ENCODE measurements around the gene ZNF469. TPM values are rescaled to one million over a fixed set of nuclear protein-coding genes. Genes with fewer than 3 reads are reported as not detected.

ZNF469 gene
- total RNA-seq, 1 experiment from 2014 or later, result 0.50 TPM

GRCh38 chr16:88402551-88403240 is 19.9 kb downstream of the ZNF469 start:
- no TSS peak for BruUV-seq (replicated peaks)
- TF ChIP-seq, protein P1, sequence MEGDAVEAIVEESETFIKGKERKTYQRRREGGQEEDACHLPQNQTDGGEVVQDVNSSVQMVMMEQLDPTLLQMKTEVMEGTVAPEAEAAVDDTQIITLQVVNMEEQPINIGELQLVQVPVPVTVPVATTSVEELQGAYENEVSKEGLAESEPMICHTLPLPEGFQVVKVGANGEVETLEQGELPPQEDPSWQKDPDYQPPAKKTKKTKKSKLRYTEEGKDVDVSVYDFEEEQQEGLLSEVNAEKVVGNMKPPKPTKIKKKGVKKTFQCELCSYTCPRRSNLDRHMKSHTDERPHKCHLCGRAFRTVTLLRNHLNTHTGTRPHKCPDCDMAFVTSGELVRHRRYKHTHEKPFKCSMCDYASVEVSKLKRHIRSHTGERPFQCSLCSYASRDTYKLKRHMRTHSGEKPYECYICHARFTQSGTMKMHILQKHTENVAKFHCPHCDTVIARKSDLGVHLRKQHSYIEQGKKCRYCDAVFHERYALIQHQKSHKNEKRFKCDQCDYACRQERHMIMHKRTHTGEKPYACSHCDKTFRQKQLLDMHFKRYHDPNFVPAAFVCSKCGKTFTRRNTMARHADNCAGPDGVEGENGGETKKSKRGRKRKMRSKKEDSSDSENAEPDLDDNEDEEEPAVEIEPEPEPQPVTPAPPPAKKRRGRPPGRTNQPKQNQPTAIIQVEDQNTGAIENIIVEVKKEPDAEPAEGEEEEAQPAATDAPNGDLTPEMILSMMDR (IDR thresholded peaks at IDR 0.05; ENCODE audit: unreplicated experiment), result no peak
- no peak overlapping the region for H3K27ac Mint-ChIP-seq (ENCODE audit: unreplicated experiment)
- peaks cover 73% of the 10 kb centered on the region for H3K27me3 Mint-ChIP-seq (ENCODE audit: unreplicated experiment)
- CTCF ChIA-PET, result no interaction called here
- no peak for DNase-seq
- peaks cover 3% of the 10 kb centered on the region for H3K9me3 Mint-ChIP-seq (ENCODE audit: low read depth, unreplicated experiment)
- intact Hi-C loops (cut with micrococcal nuclease; ENCODE audit: unreplicated experiment), result no loop called here
- H3K4me1 Mint-ChIP-seq (ENCODE audit: low read depth, unreplicated experiment), result peaks cover 8% of the 10 kb centered on the region
- no peak overlapping the region for H3K4me3 Mint-ChIP-seq (ENCODE audit: low read depth, unreplicated experiment)
- H3K36me3 Mint-ChIP-seq (ENCODE audit: insufficient read depth, unreplicated experiment), result no peaks in the 10 kb centered on the region

- CTCF ChIA-PET, result interaction anchor here (0.5 to 0.8 kb wide), 2 partner anchors 88 to 487 kb away, joined by 5 read pairs; no protein-coding TSS in a partner anchor
- Mint-ChIP-seq H3K27me3 (ENCODE audit: unreplicated experiment) (peaks cover 73% of the 10 kb centered on the region), H3K27ac (ENCODE audit: unreplicated experiment) (no peak overlapping the region), H3K4me3 (ENCODE audit: low read depth, unreplicated experiment) (no peak overlapping the region), H3K4me1 (ENCODE audit: low read depth, unreplicated experiment) (peaks cover 8% of the 10 kb centered on the region), H3K9me3 (ENCODE audit: low read depth, unreplicated experiment) (no peaks in the 10 kb centered on the region), H3K36me3 (ENCODE audit: insufficient read depth, unreplicated experiment) (no peaks in the 10 kb centered on the region)
- TF ChIP-seq, protein P1 (IDR thresholded peaks at IDR 0.05; ENCODE audit: unreplicated experiment), result no peak
- BruUV-seq (replicated peaks), result no TSS peak
- DNase-seq, result no peak
- intact Hi-C loops (cut with micrococcal nuclease; ENCODE audit: unreplicated experiment), result no loop called here
Observed at GRCh38 chr16:88403794-88404581, 21.2 kb downstream of the ZNF469 start.

DNA sequence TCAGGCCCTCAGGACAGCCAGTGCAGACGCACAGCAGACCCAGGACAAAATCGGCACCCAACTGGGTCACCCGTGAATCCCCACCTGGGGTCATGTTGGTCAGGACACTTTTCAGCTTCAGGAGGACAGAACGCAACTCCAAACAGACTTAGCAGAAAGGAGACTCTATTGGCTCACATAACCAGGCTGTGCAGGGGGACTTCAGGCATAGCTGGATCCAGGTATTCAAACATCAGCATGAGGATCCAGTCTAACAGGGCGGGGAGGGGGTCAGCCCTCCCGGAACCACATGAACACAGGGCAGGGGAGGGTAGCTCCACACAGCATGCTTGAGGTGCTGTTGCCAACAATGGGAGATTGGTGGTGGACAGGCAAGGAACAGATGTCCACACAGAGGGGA is 22.0 kb downstream of the ZNF469 start:
- TF ChIP-seq, protein P1 (IDR thresholded peaks at IDR 0.05; ENCODE audit: unreplicated experiment), result no peak
- peaks cover 8% of the 10 kb centered on the region for H3K4me1 Mint-ChIP-seq (ENCODE audit: low read depth, unreplicated experiment)
- no peak for DNase-seq
- peaks cover 77% of the 10 kb centered on the region for H3K27me3 Mint-ChIP-seq (ENCODE audit: unreplicated experiment)
- no TSS peak for BruUV-seq (replicated peaks)
- no peaks in the 10 kb centered on the region for H3K36me3 Mint-ChIP-seq (ENCODE audit: insufficient read depth, unreplicated experiment)
- CTCF ChIA-PET, result interaction anchor here (0.5 kb wide), 1 partner anchor 488 kb away, joined by 5 read pairs; no protein-coding TSS in a partner anchor
- intact Hi-C loops (cut with micrococcal nuclease; ENCODE audit: unreplicated experiment), result no loop called here
- H3K4me3 Mint-ChIP-seq (ENCODE audit: low read depth, unreplicated experiment), result no peak overlapping the region
- H3K9me3 Mint-ChIP-seq (ENCODE audit: low read depth, unreplicated experiment), result no peaks in the 10 kb centered on the region
- H3K27ac Mint-ChIP-seq (ENCODE audit: unreplicated experiment), result no peak overlapping the region

DNA sequence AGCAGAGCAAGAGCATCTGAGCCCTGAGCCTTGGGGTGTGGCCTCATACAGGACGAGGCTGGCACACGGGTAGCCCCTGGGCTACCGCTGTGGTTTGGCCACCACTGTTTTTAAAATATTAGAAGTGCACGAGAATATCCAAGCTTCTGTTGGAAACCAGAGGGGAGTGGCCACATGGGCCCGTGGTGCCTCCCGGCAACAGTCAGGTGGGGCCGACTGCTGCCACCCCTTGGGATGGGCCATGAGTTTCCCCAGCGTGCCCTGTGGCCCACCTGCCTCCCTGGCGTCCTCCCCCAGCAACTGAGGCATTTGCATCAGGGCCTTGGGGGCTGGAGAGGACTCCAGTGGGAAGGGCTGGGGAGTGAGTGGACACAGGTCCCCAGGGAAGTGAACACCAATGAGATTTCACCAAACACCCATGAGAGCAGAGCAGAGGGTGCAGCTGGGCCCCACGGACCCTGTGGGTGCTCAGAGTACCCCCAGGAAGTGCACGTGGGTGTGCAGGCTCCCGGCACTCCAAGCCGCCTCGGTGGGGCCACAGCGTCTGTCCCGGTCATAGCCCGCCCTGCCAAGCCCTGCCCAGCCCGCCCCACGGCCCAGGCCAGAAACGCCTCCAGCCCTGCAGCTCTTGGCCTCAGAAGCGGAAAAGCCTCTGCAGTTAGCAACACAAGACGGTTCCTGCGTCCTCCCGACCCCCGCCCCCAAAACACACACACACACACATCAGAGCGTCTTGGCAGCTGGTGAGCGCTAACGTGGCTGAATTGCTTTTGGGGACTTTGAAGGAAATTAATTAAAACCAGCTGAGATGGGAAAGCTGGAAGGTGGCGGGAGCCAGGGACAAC is 22.7 kb downstream of the ZNF469 start:
- BruUV-seq (replicated peaks), result no TSS peak
- CTCF ChIA-PET, result interaction anchor here (1.6 kb wide), 1 partner anchor 17 kb away, joined by 5 read pairs; no protein-coding TSS in a partner anchor
- intact Hi-C loops (cut with micrococcal nuclease; ENCODE audit: unreplicated experiment), result no loop called here
- TF ChIP-seq, protein P1 (IDR thresholded peaks at IDR 0.05; ENCODE audit: unreplicated experiment), result no peak
- no peak overlapping the region for H3K4me3 Mint-ChIP-seq (ENCODE audit: low read depth, unreplicated experiment)
- H3K36me3 Mint-ChIP-seq (ENCODE audit: insufficient read depth, unreplicated experiment), result no peaks in the 10 kb centered on the region
- DNase-seq, result no peak
- no peak overlapping the region for H3K27ac Mint-ChIP-seq (ENCODE audit: unreplicated experiment)
- H3K4me1 Mint-ChIP-seq (ENCODE audit: low read depth, unreplicated experiment), result peaks cover 8% of the 10 kb centered on the region
- no peaks in the 10 kb centered on the region for H3K9me3 Mint-ChIP-seq (ENCODE audit: low read depth, unreplicated experiment)
- peaks cover 80% of the 10 kb centered on the region for H3K27me3 Mint-ChIP-seq (ENCODE audit: unreplicated experiment)

Measured in Calu3 (cell line).